HG02642 (cell line): ENCODE measurements around the gene NEXN.
"Not testable (repeated sequence)": the region's sequence is repeated elsewhere in the genome, so short reads cannot be mapped to it uniquely, and the experiment has no call there.

Experiments used
- ATAC-seq: cut with Tn5 transposase; IDR thresholded peaks from one replicate; pipeline ENCODE4 v1.9.1; 2021; ENCODE audit warnings: mild to moderate bottlenecking; ENCODE audit not compliant: unreplicated experiment, poor library complexity

NEXN gene

GRCh38 chr1:77955709-77956108 lies 67.3 kb downstream of the NEXN start:
- ATAC-seq = no peak

GRCh38 chr1:77956464-77956863 lies 68.0 kb downstream of the NEXN start:
- ATAC-seq = no peak

GRCh38 chr1:77958391-77958790 lies 70.0 kb downstream of the NEXN start:
- ATAC-seq = no peak

GRCh38 chr1:77958850-77959249 lies 70.4 kb downstream of the NEXN start:
- ATAC-seq = no peak

GRCh38 chr1:77961392-77961791 lies 73.0 kb downstream of the NEXN start:
- ATAC-seq = no peak

GRCh38 chr1:77966291-77966690 lies 77.9 kb downstream of the NEXN start:
- no peak for ATAC-seq

GRCh38 chr1:77970192-77970591 lies 81.8 kb downstream of the NEXN start:
- ATAC-seq = no peak

GRCh38 chr1:77972080-77972479 lies 83.7 kb downstream of the NEXN start:
- ATAC-seq = no peak

- no peak for ATAC-seq
These were observed 87.0 kb downstream of the NEXN start for GRCh38 chr1:77975386-77975785.

GRCh38 chr1:77975907-77976306 lies 87.5 kb downstream of the NEXN start:
- no peak for ATAC-seq

- ATAC-seq = no peak
These were observed 88.1 kb downstream of the NEXN start for GRCh38 chr1:77976433-77977076.

- ATAC-seq = peak; percentile 0
These were observed 89.5 kb downstream of the NEXN start for GRCh38 chr1:77977989-77978292.

- ATAC-seq = peak; percentile 71
These were observed 90.0 kb downstream of the NEXN start for GRCh38 chr1:77978293-77978968.

- peak; percentile 81 for ATAC-seq
These were observed 90.8 kb downstream of the NEXN start, which contains the start of gene FUBP1 for GRCh38 chr1:77978969-77979876. Gene FUBP1, minus strand, starts transcription at chr1:77979072. Its CDS starts 68 bp downstream, at chr1:77979004.

- not testable (repeated sequence) for ATAC-seq
These were observed 95.0 kb downstream of the NEXN start for GRCh38 chr1:77983352-77983996.

GRCh38 chr1:77983997-77984355 lies 95.6 kb downstream of the NEXN start:
- no peak for ATAC-seq

GRCh38 chr1:77984629-77985028 lies 96.2 kb downstream of the NEXN start:
- no peak for ATAC-seq

GRCh38 chr1:77986810-77987209 lies 98.4 kb downstream of the NEXN start:
- ATAC-seq = no peak

- no peak for ATAC-seq
These were observed 99.5 kb downstream of the NEXN start for GRCh38 chr1:77987919-77988318.

- no peak for ATAC-seq
These were observed 101.3 kb downstream of the NEXN start for GRCh38 chr1:77989744-77990143.
